ENCODE measurements around the gene SLC24A3.
"Not testable (repeated sequence)": the region's sequence is repeated elsewhere in the genome, so short reads cannot be mapped to it uniquely, and the experiment has no call there.

SLC24A3 gene

DNA sequence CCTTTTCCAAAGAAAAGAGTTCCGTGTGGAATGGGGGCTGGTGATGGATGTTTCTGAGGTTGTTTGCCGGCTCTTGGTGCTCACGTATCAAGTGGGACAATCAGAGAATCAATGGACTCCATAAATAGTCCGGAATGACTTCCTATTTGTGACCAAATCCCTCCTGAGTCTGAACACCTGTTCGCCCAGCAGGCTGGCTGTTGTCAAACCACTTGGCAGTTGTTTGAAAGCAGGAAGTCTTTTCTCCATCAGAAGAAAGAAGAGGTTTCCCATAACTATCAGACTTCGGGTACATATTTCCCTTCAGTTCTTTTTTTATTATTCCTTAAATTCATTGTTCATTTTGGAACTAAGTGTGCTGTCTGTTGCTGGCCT lies 390.9 kb downstream of the SLC24A3 start:
- no peak for DNase-seq

DNA sequence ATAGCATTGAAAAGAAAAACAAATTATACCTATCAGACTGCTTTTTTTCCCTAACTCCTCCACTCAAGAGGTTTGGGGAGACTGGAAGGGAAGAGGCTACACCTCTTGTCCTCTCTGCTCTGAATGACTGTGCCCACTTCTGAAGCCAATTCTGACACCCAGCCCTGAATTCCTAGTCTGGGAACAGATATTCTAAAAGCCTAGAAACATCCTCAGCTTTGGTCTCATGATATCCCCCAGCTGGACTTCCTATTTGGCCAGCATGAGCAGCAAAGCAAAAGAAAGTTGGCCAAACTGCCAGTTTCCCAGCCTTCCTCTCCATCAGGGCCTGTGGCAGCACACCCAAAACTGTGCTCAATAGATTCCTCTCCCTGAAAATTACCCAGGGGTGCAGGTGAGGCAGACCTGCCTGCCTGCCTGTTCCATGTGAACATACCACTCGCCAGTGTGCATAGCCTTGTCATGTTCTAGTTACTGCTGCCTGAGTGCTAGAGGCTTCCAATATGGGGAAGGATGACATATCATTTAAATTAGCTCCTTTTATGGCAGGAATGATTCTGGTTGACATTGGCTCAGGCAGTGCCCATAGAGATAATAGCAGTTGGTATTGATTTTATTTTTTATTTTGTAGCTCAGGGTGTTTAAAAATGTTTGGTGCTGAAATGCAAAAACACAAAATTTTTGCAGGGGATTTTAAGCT lies 393.5 kb downstream of the SLC24A3 start:
- DNase-seq, result no peak

DNA sequence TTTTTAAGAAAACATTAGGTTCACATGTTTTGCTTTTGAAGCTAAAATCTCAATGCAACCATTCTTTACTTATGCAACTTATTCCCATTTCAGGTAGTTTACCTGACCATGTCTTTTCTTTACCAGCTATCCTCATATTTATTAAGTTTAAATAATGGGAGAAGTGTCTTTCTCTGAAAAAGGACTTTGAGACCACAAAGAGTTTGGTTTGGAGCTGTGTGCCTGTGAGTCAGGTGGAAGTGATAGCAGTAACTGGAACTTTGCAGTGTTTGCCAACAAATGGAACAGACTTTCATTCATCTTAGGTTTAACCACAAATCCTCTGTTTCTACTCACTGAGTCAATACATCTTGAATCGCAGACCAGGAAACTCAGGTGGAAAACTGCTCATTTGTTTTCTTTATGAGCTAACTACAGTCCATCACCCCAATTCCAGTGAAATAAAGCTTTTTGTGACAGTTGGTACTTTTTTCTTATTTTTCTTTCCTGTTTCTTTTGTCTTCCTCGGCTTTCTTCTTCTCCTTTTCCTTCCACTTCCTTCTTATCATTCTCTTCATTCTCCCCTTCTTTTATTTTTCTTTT lies 397.3 kb downstream of the SLC24A3 start:
- no peak for DNase-seq

DNA sequence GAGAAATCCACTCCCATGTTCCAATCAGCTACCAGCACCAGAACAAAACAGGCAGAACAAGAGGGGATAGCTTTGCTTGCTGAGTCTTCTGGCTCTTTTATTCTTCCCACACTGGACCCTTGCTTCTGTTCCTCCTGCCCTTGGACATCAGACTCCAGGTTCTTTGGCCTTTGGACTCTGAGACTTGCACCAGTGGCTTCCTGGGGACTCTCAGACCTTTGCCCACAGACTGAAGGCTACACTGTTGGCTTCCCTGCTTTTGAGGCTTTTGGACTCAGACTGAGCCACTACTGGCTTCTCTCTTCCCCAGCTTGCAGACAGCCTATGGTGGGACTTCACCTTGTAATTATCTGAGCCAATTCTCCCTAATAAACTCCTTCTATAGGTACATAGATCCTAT lies 403.2 kb downstream of the SLC24A3 start:
- DNase-seq, result no peak

DNA sequence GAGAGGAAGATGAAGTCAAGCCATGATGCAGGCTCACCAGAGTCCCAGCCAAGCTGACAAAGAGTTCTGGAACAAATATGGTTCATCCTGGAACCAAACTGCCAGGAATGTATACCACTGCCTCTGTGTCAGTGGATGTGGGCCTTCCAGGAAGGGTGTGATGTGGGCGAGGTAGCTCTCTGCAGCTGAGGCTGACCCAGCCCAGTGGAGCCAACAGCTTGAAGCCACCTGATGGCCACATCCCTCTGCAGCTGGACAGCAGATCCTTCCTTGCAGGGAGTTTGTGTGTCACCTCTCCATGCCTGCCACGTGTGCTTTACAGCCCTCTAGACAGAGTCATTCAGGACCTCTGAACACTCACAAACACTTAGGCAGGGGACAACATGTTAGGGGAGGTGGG lies 403.6 kb downstream of the SLC24A3 start:
- no peak for DNase-seq

DNA sequence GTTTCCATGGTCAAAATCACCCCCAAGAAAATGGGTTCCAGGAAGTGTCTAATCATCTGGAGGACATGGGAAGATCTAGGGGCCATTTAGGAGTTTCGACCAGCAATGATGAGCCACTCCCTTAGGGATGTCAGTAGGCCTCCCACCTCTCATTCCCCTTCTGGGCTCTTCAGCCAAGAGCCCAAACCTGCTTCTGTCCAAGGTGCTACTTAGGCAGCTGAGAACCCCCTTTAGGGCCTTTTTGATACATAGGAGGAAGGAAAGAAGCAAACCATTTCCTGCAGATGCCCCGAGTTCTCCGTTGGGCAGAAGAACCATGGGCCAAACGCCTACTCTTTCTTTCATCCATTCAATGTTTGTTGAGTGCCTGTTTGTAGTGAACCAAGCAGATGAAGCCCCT lies 404.2 kb downstream of the SLC24A3 start:
- no peak for DNase-seq

DNA sequence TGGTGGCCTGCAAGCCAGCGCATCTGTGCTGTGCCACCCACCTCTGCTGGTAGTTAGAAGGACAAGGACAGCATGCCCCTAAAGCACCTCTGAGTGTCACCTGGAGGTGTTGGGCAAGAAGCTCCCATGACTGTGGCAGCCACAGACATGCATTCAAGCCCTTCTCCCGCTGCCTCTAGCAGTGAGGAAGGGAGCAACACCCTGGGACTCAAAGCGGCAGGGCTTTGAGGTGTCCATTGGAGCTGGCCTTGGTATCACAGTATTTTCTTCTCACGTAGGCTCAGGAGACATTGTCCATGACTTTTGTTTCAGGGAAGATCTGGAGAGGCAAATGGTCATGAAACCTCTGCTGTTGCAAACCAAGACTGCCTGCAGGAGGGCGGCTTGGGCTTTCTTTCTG lies 404.8 kb downstream of the SLC24A3 start:
- no peak for DNase-seq

DNA sequence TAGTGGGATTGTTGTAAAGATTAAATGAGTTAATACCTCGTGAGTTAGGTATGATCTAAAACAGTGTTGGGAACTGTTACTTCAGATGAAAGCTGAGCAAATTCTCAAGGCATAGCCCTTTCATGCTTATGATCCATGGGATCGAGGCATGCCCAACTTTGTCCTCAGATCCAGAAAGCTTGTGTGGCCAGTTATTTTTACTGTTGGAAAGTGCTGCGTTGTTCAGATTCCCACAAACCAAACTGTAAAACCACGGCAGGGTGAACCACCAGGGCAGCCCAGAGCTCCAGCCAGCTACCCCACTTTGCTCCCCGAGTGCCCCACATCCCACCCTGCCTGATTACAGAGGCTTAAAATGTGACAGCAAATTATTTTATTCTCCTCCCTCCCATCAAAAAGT lies 406.3 kb downstream of the SLC24A3 start:
- DNase-seq, result no peak

DNA sequence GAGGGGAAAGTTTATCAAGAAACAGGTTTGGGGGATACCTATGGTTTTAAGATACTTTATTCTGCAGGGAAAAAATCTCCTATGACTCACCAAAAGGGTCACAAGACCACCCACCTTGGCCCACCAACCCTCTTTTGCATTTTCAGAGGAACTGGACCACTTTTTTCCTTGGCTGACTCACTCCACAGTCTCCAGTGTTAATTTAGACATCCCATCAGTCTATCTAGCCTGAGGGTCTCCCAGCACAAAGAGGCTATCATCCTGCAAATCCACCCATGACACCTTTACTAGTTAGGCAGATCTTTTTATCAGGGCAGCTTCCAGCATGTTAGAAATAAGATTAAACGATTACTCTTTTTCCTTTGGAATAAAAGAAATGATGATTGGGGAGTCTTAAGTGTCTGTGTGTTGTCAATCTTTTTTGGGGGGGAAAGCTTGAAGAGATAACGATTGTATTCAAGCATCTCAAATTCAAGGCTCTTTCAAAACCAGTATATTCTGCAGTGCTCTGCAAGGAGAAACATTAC lies 407.5 kb downstream of the SLC24A3 start:
- DNase-seq, result no peak

DNA sequence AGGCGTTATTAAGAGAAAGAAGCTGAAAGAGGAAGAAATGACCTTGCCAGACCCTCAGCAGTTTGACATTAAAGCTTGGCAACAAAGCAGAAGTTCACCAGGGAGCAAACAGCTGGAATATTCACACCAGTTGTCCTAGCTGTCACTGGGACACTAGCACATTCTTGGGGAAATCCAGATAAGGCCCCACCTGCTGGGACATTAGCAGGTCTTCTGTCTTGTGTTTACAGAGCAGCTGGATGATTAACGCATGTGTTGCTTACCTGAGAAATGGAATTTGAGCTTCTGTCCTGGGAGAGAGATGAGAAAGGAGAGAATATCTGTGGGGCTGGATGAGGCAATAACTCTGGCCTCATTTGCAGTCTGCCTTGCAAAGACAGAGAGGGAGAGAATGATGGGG lies 408.0 kb downstream of the SLC24A3 start:
- DNase-seq, result no peak

DNA sequence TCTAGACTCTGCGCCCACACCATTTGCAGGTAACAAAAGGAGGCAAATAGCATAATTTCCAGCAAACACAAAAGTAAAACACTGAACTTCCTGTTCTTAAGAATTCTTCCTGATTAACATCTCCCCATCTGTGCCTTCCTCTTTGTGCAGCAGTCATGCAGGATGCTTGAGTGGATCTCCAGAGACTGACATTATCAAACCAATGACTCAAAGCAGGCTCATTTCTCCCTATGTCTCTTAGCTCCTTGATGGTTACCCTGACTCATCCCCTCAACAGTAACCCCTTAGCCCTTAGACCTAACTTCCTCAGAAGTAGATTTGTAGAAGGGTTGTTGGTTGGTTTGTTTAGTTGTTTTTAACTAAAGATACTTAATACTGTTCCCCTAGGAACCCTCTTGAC lies 408.6 kb downstream of the SLC24A3 start:
- DNase-seq, result no peak

DNA sequence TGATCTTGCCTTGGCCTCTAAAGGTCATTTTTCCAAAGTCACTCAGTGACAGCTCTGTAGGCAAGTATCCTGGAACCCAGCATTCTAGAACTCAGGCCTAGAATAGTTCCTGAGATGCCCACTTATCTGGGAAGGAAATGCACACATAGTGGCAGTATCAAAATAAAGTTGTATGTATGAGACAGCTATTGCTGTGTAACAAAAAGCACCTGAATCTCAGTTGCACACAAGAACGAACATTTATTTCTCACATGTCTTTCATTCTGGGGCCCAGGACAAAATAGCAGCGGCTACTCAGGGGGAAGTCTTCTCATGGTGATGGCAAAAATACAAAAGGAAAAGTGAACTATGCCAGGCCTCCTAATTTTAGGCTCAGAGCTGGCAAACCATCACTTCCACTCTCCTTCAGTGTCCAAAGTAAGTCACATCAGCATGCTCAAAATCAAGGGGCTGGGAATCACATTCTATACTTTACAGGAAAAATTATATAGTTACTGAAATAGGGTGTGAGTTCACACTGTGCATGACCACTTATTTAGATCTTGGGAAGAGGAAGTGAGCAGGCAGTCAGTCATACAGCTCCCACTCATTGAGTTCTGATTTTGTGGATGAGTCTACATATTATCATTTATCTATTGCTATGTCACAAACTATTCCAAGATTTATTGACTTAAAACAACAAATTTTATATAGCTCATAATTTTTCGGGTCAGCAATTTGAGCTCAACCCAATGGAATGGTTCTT lies 412.0 kb downstream of the SLC24A3 start:
- DNase-seq, result no peak

DNA sequence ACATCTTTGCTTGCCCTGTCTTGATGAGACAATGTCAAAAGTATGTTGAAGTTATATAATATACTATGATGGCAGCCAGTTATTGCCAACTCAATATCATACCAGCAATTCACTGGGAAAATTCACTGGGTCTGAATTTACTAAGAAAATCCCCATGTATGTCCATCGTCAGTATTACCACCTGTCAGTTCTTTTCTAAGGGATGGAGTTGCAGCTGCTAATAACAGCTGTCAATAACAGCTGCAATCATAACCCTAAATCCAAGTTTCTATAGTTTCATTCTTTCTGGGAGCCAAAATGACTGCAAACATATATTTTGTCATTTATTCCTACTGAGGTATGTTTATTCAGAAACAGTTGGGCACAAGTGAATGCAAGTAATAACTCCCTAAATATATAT lies 413.0 kb downstream of the SLC24A3 start:
- DNase-seq, result no peak

DNA sequence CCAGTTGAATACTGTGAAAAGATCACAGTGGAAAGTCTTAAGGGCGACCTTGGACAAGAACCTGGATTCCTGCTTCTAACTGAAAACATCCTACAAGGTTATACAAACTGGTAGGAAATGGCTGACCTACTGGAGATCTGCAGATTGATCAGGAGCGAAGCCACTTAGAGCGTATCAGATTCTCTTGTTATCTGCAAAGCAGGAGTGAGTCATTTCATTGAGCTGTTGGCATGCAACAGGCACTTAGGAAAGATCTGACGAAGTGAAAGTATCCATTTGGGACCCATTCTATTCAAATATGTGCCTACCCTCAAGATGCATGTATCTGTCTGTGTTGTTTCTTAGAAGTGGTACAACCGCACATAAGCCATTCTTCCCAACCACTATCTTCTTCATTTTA lies 414.5 kb downstream of the SLC24A3 start:
- DNase-seq, result no peak

DNA sequence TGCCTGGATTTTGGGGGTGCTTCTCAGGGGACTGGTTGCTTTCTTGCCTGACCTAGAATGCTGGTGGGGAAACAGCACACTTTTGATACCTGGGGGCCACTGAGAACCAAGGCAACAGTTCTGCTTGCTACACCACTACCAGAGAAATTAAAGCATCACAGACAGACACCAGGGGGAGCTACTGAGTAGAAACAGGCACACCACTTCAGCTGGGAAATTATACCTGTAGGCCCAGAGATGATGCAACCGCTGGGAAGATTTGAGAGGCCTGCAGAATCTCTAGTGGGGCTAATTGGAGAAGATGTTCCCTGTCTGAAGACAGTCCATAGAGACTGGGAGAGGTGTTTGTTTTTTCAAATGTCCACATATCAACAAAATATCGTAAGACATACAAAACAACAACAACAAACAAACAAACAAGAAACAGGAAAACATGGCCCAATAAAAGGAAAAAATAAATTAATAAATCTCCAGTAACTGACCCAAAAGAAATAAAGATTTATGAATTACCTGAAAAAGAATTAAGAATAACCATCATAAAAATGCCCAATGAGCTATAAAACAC lies 416.2 kb downstream of the SLC24A3 start:
- no peak for DNase-seq

DNA sequence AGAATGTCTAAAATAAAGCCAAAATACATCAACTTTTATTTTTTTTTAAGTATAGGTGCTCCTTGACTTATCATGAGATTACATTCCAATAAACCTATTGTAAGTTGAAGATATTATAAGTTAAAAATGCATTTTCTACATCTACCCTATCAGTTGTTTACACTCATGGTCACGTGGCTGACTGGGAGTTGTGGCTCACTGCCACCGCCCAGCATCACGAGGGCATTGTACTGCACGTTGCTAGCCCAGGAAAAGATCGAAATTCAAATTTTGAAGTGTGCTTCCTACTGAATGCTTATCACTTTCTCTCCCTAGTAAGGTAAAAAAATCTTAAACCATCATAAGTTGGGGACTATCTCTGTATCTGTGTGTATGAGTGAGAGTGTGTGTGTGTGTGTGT lies 419.0 kb downstream of the SLC24A3 start:
- no peak for DNase-seq

DNA sequence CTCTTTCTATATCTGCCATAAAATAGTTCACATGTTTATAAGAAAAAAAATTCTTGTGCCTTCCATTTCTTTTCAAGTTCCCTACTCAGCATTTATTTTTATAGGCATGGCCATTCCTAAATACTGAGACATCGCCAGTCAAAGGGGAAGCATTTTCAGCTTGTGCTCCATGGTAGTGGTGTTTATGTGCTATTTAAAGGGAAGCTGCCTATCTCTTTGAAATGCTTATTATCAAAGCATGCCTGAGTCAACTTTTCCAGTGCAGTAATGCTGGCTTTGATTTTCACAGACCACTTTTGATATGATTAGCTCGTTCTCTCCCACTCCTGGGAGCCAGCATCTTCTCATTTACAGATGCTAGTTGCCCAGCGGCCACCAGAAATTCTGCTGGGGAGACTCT lies 421.5 kb downstream of the SLC24A3 start:
- no peak for DNase-seq

DNA sequence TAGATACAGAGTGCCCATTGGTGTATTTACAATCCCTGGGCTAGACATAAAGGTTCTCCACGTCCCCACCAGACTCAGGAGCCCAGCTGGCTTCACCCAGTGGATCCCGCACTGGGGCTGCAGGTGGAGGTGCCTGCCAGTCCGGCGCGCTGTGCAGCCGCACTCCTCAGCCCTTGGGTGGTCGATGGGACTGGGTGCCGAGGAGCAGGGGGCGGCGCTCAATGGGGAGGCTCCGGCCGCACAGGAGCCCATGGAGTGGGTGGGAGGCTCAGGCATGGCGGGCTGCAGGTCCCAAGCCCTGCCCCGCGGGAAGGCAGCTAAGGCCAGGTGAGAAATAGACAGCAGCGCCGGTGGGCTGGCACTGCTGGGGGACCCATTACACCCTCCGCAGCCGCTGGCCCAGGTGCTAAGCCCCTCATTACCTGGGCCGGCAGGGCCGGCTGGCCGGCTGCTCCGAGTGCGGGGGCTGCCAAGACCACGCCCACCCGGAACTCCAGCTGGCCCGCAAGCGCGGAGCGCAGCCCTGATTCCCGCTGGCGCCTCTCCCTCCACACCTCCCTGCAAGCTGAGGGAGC lies 427.1 kb downstream of the SLC24A3 start:
- not testable (repeated sequence) for DNase-seq

DNA sequence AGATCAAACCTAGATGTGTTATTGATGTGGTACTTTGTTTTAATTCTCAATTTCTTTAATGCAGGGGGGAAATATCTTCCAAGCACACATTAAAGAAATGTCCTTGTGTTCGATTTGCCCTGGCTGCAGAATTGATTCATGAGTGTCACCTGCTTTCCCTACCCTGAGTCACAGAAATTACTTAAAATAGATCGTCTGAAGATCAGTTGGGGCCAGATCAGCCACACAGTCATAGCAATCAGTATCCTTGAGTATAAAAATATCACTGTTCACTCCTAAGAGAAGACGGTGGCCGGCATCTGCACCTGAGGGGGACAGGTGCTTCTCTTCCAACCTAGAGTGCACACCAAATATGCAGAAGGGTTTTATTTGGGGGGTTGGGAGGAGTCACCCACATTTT lies 430.4 kb downstream of the SLC24A3 start:
- no peak for DNase-seq

DNA sequence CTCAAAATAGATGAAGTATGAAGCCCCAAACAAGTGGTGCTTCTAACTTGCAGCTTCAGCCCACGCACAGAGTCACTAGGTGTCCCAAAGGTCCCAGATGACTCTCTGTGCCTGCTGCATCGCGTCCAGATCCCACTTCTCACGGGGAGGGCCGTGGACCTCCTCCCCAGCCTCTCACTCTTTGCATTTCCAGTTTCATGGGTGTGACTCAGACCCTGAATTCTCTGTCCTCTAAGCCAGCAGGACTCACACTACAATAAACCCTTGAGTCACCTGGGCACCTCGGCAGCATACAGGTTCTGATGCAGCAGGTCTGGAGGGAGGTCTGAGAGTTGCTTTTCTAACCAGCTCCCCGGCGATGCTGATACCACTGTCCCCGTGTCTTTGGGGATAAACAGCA lies 431.6 kb downstream of the SLC24A3 start:
- DNase-seq, result no peak

DNA sequence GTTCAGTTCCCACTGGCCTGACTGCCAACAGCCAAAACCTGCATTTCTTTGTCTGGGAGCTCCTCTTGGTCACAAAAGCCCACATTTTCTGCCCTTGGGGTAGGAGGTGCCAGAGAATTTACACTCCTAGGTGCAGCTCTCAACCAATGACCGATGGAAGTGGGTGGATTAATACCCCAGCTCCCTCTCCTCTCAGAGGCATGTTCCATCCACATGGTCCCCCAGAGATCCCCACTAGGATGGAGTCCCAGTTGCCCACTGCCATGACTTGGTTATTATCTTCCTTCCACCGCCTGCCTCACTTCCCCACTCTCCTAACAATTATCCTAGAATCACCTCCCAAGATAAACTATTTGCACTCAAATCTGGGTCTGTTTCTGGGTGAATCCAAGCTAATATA lies 434.5 kb downstream of the SLC24A3 start:
- DNase-seq, result no peak

DNA sequence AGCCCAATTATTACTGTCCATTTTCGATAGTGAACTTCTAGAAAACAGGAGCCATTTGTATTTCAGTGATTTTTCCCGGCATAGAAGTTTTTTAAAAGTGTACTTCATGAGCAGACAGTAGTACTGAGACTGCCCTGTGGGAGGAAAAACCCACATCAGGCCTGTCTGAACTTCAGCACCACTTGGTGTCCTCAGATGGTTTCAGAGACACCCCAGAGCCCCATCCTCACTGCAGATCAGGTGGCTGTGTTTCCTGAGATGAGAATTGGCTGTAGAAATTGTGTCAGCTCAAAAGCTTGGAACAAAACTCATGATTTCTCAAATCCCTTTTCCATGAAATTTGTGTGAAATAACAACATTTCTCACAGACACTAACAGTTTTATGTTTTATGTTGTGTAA lies 435.6 kb downstream of the SLC24A3 start:
- no peak for DNase-seq

DNA sequence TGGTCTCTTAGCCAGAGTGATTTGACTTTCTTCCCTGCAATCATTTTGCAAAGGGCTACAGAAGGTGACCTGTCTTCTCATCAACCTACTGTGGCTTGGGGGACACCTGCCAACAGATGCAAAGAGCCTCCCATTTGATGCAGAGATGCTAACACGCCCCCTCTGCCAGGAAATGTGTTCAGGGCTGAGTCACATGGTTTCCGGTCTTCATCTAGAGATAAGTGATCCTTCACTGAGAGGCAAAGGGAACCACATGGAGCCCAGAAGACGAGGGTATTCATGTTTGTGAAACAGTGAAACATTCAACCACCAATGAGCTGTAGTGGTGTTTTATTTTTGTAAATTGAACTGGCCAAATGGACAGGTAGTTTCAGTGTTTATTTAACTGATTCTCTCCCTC lies 436.6 kb downstream of the SLC24A3 start:
- DNase-seq, result no peak

DNA sequence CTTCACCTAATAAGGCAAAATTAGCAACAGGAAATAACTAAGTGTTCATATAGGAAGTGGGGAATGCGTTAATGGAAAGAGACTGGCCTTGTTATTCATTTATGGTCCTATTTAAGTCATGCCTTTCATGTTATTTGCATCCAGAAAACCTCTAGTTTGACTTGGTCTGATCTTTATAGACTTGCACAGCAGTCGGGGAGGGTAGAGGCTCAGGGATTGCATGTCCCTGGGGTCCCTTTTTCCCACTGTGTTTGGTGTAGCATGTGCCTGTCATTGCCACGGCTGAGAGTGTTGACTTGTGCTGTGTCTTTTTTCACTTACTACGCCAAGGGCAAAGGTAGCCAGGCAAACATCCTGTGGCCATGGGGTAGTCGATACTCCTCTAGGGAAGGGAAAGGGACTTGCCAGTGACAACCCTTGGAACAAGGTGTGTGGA lies 440.2 kb downstream of the SLC24A3 start:
- DNase-seq, result no peak

Measured in cortex of kidney (tissue), 1 donor.